ENCODE measurements around the gene CD300LD. TPM values are rescaled to one million over a fixed set of nuclear protein-coding genes. Genes with fewer than 3 reads are reported as not detected.
"Not testable (repeated sequence)": the region's sequence is repeated elsewhere in the genome, so short reads cannot be mapped to it uniquely, and the experiment has no call there.

CD300LD gene
- total RNA-seq, 2 experiments from 2014 or later, result not detected

GRCh38 chr17:74579900-74580299, 12.2 kb downstream of the CD300LD start:
- Histone ChIP-seq H3K27ac (ENCODE audit: low read depth, low read length, poor library complexity, severe bottlenecking) (no peak overlapping the region), H3K4me2 (ENCODE audit: low read length) (no peak overlapping the region), H3K36me3 (ENCODE audit: insufficient read depth, low read length) (no peaks in the 10 kb centered on the region), H3K4me3 (ENCODE audit: low read depth, low read length, poor library complexity, severe bottlenecking) (no peak overlapping the region), H3K79me2 (ENCODE audit: insufficient read depth, low read depth, low read length) (no peaks in the 10 kb centered on the region), H3K4me1 (ENCODE audit: insufficient read depth, low read length, poor library complexity, severe bottlenecking) (no peaks in the 10 kb centered on the region), H3K9me2 (ENCODE audit: insufficient read depth, low read length) (no peaks in the 10 kb centered on the region), H2AFZ (ENCODE audit: low read length) (no peak overlapping the region), H4K20me1 (ENCODE audit: insufficient read depth, low read length) (no peaks in the 10 kb centered on the region), H3K9me3 (ENCODE audit: low read length) (peaks cover 4% of the 10 kb centered on the region; the same call in 1 of the 2 replicates)
- intact Hi-C loops (cut with micrococcal nuclease; ENCODE audit: unreplicated experiment), result no loop called here
- no peak for DNase-seq (ENCODE audit: low spot score)
- ChIA-PET CTCF (ENCODE audit: unreplicated experiment) (no interaction called here), POLR2A (no interaction called here)
- BruUV-seq (replicated peaks), result no TSS peak
- TF ChIP-seq EZH2phosphoT487 (IDR thresholded peaks at IDR 0.05; ENCODE audit: borderline replicate concordance, low read depth, low read length) (no peak), CTCF (conservative IDR thresholded peaks at IDR 0.05; ENCODE audit: low read length) (no peak)

GRCh38 chr17:74578979-74579378, 13.1 kb downstream of the CD300LD start:
- ChIA-PET CTCF (ENCODE audit: unreplicated experiment) (no interaction called here), POLR2A (no interaction called here)
- BruUV-seq (replicated peaks), result no TSS peak
- Histone ChIP-seq H3K4me3 (ENCODE audit: low read depth, low read length, poor library complexity, severe bottlenecking) (no peak overlapping the region), H3K36me3 (ENCODE audit: insufficient read depth, low read length) (no peaks in the 10 kb centered on the region), H4K20me1 (ENCODE audit: insufficient read depth, low read length) (no peaks in the 10 kb centered on the region), H3K9me2 (ENCODE audit: insufficient read depth, low read length) (no peaks in the 10 kb centered on the region), H2AFZ (ENCODE audit: low read length) (no peak overlapping the region), H3K79me2 (ENCODE audit: insufficient read depth, low read depth, low read length) (no peaks in the 10 kb centered on the region), H3K27ac (ENCODE audit: low read depth, low read length, poor library complexity, severe bottlenecking) (no peak overlapping the region), H3K4me2 (ENCODE audit: low read length) (no peak overlapping the region), H3K9me3 (ENCODE audit: low read length) (no peaks in the 10 kb centered on the region), H3K4me1 (ENCODE audit: insufficient read depth, low read length, poor library complexity, severe bottlenecking) (no peaks in the 10 kb centered on the region)
- no peak for DNase-seq (ENCODE audit: low spot score)
- intact Hi-C loops (cut with micrococcal nuclease; ENCODE audit: unreplicated experiment), result no loop called here
- TF ChIP-seq EZH2phosphoT487 (IDR thresholded peaks at IDR 0.05; ENCODE audit: borderline replicate concordance, low read depth, low read length) (no peak), CTCF (conservative IDR thresholded peaks at IDR 0.05; ENCODE audit: low read length) (no peak)

- no peaks in the 10 kb centered on the region for H3K9me2 ChIP-seq (ENCODE audit: insufficient read depth, low read length)
- no peak overlapping the region for H3K4me3 ChIP-seq (ENCODE audit: low read depth, low read length, poor library complexity, severe bottlenecking)
- H3K9me3 ChIP-seq (ENCODE audit: low read length), result no peaks in the 10 kb centered on the region
- no peaks in the 10 kb centered on the region for H3K4me1 ChIP-seq (ENCODE audit: insufficient read depth, low read length, poor library complexity, severe bottlenecking)
- intact Hi-C loops (cut with micrococcal nuclease; ENCODE audit: unreplicated experiment), result no loop called here
- CTCF ChIA-PET (ENCODE audit: unreplicated experiment), result no interaction called here
- TF ChIP-seq CTCF (conservative IDR thresholded peaks at IDR 0.05; ENCODE audit: low read length) (no peak), EZH2phosphoT487 (IDR thresholded peaks at IDR 0.05; ENCODE audit: borderline replicate concordance, low read depth, low read length) (no peak)
- no TSS peak for BruUV-seq (replicated peaks)
- no peaks in the 10 kb centered on the region for H4K20me1 ChIP-seq (ENCODE audit: insufficient read depth, low read length)
- no peak overlapping the region for H2AFZ ChIP-seq (ENCODE audit: low read length)
- no peak overlapping the region for H3K27ac ChIP-seq (ENCODE audit: low read depth, low read length, poor library complexity, severe bottlenecking)
- POLR2A ChIA-PET, result no interaction called here
- no peak overlapping the region for H3K4me2 ChIP-seq (ENCODE audit: low read length)
- H3K79me2 ChIP-seq (ENCODE audit: insufficient read depth, low read depth, low read length), result no peaks in the 10 kb centered on the region
- H3K36me3 ChIP-seq (ENCODE audit: insufficient read depth, low read length), result no peaks in the 10 kb centered on the region
- DNase-seq (ENCODE audit: low spot score), result no peak
Measured at GRCh38 chr17:74574489-74575142, 17.5 kb downstream of the CD300LD start.

GRCh38 chr17:74573635-74574034, 18.4 kb downstream of the CD300LD start:
- intact Hi-C loops (cut with micrococcal nuclease; ENCODE audit: unreplicated experiment); H2AFZ ChIP-seq (ENCODE audit: low read length); H3K4me1 ChIP-seq (ENCODE audit: insufficient read depth, low read length, poor library complexity, severe bottlenecking); POLR2A ChIA-PET; H3K4me3 ChIP-seq (ENCODE audit: low read depth, low read length, poor library complexity, severe bottlenecking); H3K36me3 ChIP-seq (ENCODE audit: insufficient read depth, low read length); H3K79me2 ChIP-seq (ENCODE audit: insufficient read depth, low read depth, low read length); H4K20me1 ChIP-seq (ENCODE audit: insufficient read depth, low read length); CTCF ChIA-PET (ENCODE audit: unreplicated experiment); H3K4me2 ChIP-seq (ENCODE audit: low read length); H3K27ac ChIP-seq (ENCODE audit: low read depth, low read length, poor library complexity, severe bottlenecking); DNase-seq (ENCODE audit: low spot score); H3K9me3 ChIP-seq (ENCODE audit: low read length); H3K9me2 ChIP-seq (ENCODE audit: insufficient read depth, low read length); BruUV-seq (replicated peaks): not testable (repeated sequence)

Measured in OCI-LY7 (cell line).